ENCODE data around the gene VPS13C. TPM values are rescaled to one million over a fixed set of nuclear protein-coding genes. Genes with fewer than 3 reads are reported as not detected.

The VPS13C gene
- total RNA-seq, 4 donors from 2014 or later: 29.0 to 38.2 (median 36.1) TPM

GRCh38 chr15:61835029-61835428 lies 225.2 kb downstream of the VPS13C start:
- DNase-seq (ENCODE audit: low spot score in 2 of 2): no peak
- TF ChIP-seq CTCF (IDR thresholded peaks at IDR 0.05): no peak
- TF ChIP-seq POLR2A (IDR thresholded peaks at IDR 0.05): no peak
- 65 to 84% methylated on average over 9 of the region's 9 CpGs for WGBS, 2 donors
- intact Hi-C loops (cut with DNase I; ENCODE audit: low total_unique reads): no loop called here
- H3K4me3 ChIP-seq (ENCODE audit: low read depth, poor library complexity, severe bottlenecking): no peak overlapping the region

GRCh38 chr15:61834076-61834697 lies 226.1 kb downstream of the VPS13C start:
- peak; percentile 84 to 96 for DNase-seq (ENCODE audit: low spot score in 2 of 2)
- H3K4me3 ChIP-seq (ENCODE audit: low read depth, poor library complexity, severe bottlenecking): no peak overlapping the region
- WGBS, 2 donors: 22 to 25% methylated on average over 16 of the region's 16 CpGs
- TF ChIP-seq POLR2A (IDR thresholded peaks at IDR 0.05) (no peak), CTCF (IDR thresholded peaks at IDR 0.05) (peak in 1 of 3 donors; percentile 96)
- intact Hi-C loops (cut with DNase I; ENCODE audit: low total_unique reads): no loop called here

GRCh38 chr15:61832223-61832622 lies 228.0 kb downstream of the VPS13C start:
- H3K4me3 ChIP-seq (ENCODE audit: low read depth, poor library complexity, severe bottlenecking): no peak overlapping the region
- intact Hi-C loops (cut with DNase I; ENCODE audit: low total_unique reads): no loop called here
- TF ChIP-seq CTCF (IDR thresholded peaks at IDR 0.05): no peak
- TF ChIP-seq POLR2A (IDR thresholded peaks at IDR 0.05): no peak
- DNase-seq (ENCODE audit: low spot score in 2 of 2): no peak
- 93 to 94% methylated on average over 6 of the region's 6 CpGs for WGBS, 2 donors

GRCh38 chr15:61831505-61831921 lies 228.7 kb downstream of the VPS13C start:
- no peak for TF ChIP-seq POLR2A (IDR thresholded peaks at IDR 0.05)
- TF ChIP-seq CTCF (IDR thresholded peaks at IDR 0.05): no peak
- 77 to 83% methylated on average over 10 of the region's 10 CpGs for WGBS, 2 donors
- H3K4me3 ChIP-seq (ENCODE audit: low read depth, poor library complexity, severe bottlenecking): no peak overlapping the region
- DNase-seq (ENCODE audit: low spot score in 2 of 2): no peak
- intact Hi-C loops (cut with DNase I; ENCODE audit: low total_unique reads): no loop called here

- no peak overlapping the region for H3K4me3 ChIP-seq (ENCODE audit: low read depth, poor library complexity, severe bottlenecking)
- DNase-seq (ENCODE audit: low spot score in 2 of 2): no peak
- WGBS, 2 donors: 86 to 94% methylated on average over 12 of the region's 12 CpGs
- intact Hi-C loops (cut with DNase I; ENCODE audit: low total_unique reads): no loop called here
- TF ChIP-seq CTCF (IDR thresholded peaks at IDR 0.05) (no peak), POLR2A (IDR thresholded peaks at IDR 0.05) (no peak)
These were observed 229.5 kb downstream of the VPS13C start for GRCh38 chr15:61830536-61831330.
